HepG2 (cell line): ENCODE results near the gene TLK2. TPM values are rescaled to one million over a fixed set of nuclear protein-coding genes. Genes with fewer than 3 reads are reported as not detected.

ENCODE experiments used
- AKAP8 ChIP-seq: sonication (generic); formaldehyde crosslinking; IDR thresholded peaks from 2 replicates; pipeline ENCODE4 v1.5.1; 2020; ENCODE audit warnings: mild to moderate bottlenecking, missing genetic modification reagents
- CBFB ChIP-seq: sonication (generic); formaldehyde crosslinking; IDR thresholded peaks from 2 replicates; pipeline ENCODE4 v1.4.0; 2020; ENCODE audit warnings: missing genetic modification reagents
- FOXP1 ChIP-seq, 2 experiments: fragments of 450-650 bp in 1 of 2; IDR thresholded peaks; 2 replicates each; pipeline ENCODE4 v1.6.1; 2017 to 2018; ENCODE audit warnings: antibody characterized with exemption in 1 of 2
- GATAD2A ChIP-seq: IDR thresholded peaks from 2 replicates; pipeline ENCODE4 v1.6.1; 2016
- GPN1 ChIP-seq: sonication (generic); formaldehyde crosslinking; IDR thresholded peaks from 2 replicates; pipeline ENCODE4 v1.5.1; 2020; ENCODE audit warnings: missing genetic modification reagents, borderline replicate concordance
- MTF2 ChIP-seq: sonication (generic); formaldehyde crosslinking; IDR thresholded peaks from 2 replicates; pipeline ENCODE4 v1.5.0; 2020; ENCODE audit warnings: missing genetic modification reagents, borderline replicate concordance
- NCOR1 ChIP-seq: fragments of 200-600 bp; sonication (generic); IDR thresholded peaks from 2 replicates; pipeline ENCODE4 v1.7.0; 2017; ENCODE audit warnings: antibody characterized with exemption, low read length, borderline replicate concordance
- NFYC ChIP-seq: IDR thresholded peaks from 2 replicates; pipeline ENCODE4 v1.6.1; 2016; ENCODE audit warnings: missing genetic modification reagents, missing compliant biosample characterization
- PHF21A ChIP-seq: sonication (generic); formaldehyde crosslinking; IDR thresholded peaks from 2 replicates; pipeline ENCODE4 v1.5.0; 2020; ENCODE audit warnings: mild to moderate bottlenecking, missing genetic modification reagents
- SMARCE1 ChIP-seq: fragments of 450-650 bp; IDR thresholded peaks from 2 replicates; pipeline ENCODE4 v1.6.1; 2017; ENCODE audit warnings: borderline replicate concordance
- SOX5 ChIP-seq: IDR thresholded peaks from 2 replicates; pipeline ENCODE4 v1.6.1; 2016; ENCODE audit warnings: borderline replicate concordance
- SP5 ChIP-seq: IDR thresholded peaks from 2 replicates; pipeline ENCODE4 v1.6.1; 2016; ENCODE audit warnings: low read depth, borderline replicate concordance
- SRF ChIP-seq: IDR thresholded peaks from 2 replicates; pipeline ENCODE4 v1.6.1; 2011; ENCODE audit warnings: mild to moderate bottlenecking, low read depth, low read length, moderate library complexity
- SRY ChIP-seq: sonication (generic); formaldehyde crosslinking; IDR thresholded peaks from 2 replicates; pipeline ENCODE4 v1.8.0; 2022; ENCODE audit warnings: mild to moderate bottlenecking, missing genetic modification reagents
- YEATS2 ChIP-seq: sonication (generic); formaldehyde crosslinking; IDR thresholded peaks from 2 replicates; pipeline ENCODE4 v1.4.0; 2020; ENCODE audit warnings: missing genetic modification reagents, borderline replicate concordance
- ZNF224 ChIP-seq: sonication (generic); formaldehyde crosslinking; IDR thresholded peaks from 2 replicates; pipeline ENCODE4 v1.5.0; 2020; ENCODE audit warnings: mild to moderate bottlenecking, missing genetic modification reagents
- ZNF546 ChIP-seq: sonication (generic); formaldehyde crosslinking; conservative IDR thresholded peaks from 2 replicates; pipeline ENCODE4 v1.8.1; 2023; ENCODE audit warnings: mild to moderate bottlenecking, missing genetic modification reagents
- ZNF572 ChIP-seq: sonication (generic); formaldehyde crosslinking; IDR thresholded peaks from 2 replicates; pipeline ENCODE4 v1.5.1; 2020; ENCODE audit warnings: mild to moderate bottlenecking, missing genetic modification reagents
- ZNF644 ChIP-seq: IDR thresholded peaks from 2 replicates; pipeline ENCODE4 v1.6.1; 2016; ENCODE audit warnings: low read depth
- ZNF704 ChIP-seq: sonication (generic); formaldehyde crosslinking; IDR thresholded peaks from 2 replicates; pipeline ENCODE4 v1.8.1; 2023; ENCODE audit warnings: mild to moderate bottlenecking, inconsistent platforms, moderate library complexity, missing genetic modification reagents, borderline replicate concordance
- ZNF75D ChIP-seq: sonication (generic); formaldehyde crosslinking; IDR thresholded peaks from 2 replicates; pipeline ENCODE4 v1.8.1; 2023; ENCODE audit warnings: missing genetic modification reagents, mild to moderate bottlenecking, borderline replicate concordance
- ZNF800 ChIP-seq: sonication (generic); formaldehyde crosslinking; IDR thresholded peaks from 2 replicates; pipeline ENCODE4 v1.4.0; 2020; ENCODE audit warnings: missing genetic modification reagents
- ZNF883 ChIP-seq: sonication (generic); formaldehyde crosslinking; IDR thresholded peaks from 2 replicates; pipeline ENCODE4 v1.5.1; 2020; ENCODE audit warnings: mild to moderate bottlenecking, missing genetic modification reagents; ENCODE audit errors: not compliant biosample characterization
- polyA plus RNA-seq, 8 experiments: library from polyadenylated mRNA; depleted of rRNA in 3 of 8; stranded (reverse) in 7 of 8; unstranded in 1 of 8; fragments of >200 nt; fragmentation: Illumina TruSeq in 4 of 8; extraction: Trizol in 4 of 8; gene quantifications; 2 replicates each; pipeline versions ENCODE4 v1.2.1 to v1.2.3, GENCODE V29; 2011 to 2016; ENCODE audit warnings: low read depth in 4 of 8, missing spikeins in 1 of 8, mixed read lengths in 1 of 8; ENCODE audit not compliant: insufficient read depth in 1 of 8
- total RNA-seq, 5 experiments: library from RNA; depleted of rRNA; stranded (reverse); fragments of >200 nt; fragmentation: Illumina TruSeq; extraction: Trizol; gene quantifications; 2 replicates each; pipeline ENCODE4 v1.2.3, GENCODE V29; 2016; ENCODE audit warnings: low read depth in 1 of 5

Gene TLK2
- total and polyA plus RNA-seq, 2 of the 13 experiments (the other 11 are each of a cell fraction or from before 2014, with no cell fraction given), result 58.7 to 60.8 TPM

GRCh38 chr17:62616993-62617893 is 138.6 kb downstream of the TLK2 start (continued):
- peak; percentile 74; the same call in 1 of the 2 replicates for TF ChIP-seq SOX5 (CRISPR knock-in tag)
- peak; percentile 25 for TF ChIP-seq ZNF883
- no peak for TF ChIP-seq NCOR1
- TF ChIP-seq SMARCE1, result no peak
- no peak for TF ChIP-seq YEATS2 (CRISPR knock-in tag)
- peak; percentile 87 for TF ChIP-seq AKAP8
- peak; percentile 79 for TF ChIP-seq PHF21A (CRISPR knock-in tag)
- TF ChIP-seq CBFB (CRISPR knock-in tag), result no peak
- TF ChIP-seq ZNF572 (CRISPR knock-in tag), result no peak
- TF ChIP-seq NFYC (CRISPR knock-in tag), result no peak
- TF ChIP-seq SRF, result no peak
- TF ChIP-seq GATAD2A (CRISPR knock-in tag), result peak; percentile 76
- no peak for TF ChIP-seq ZNF546 (CRISPR knock-in tag)
- TF ChIP-seq ZNF75D (CRISPR knock-in tag), result no peak
- no peak for TF ChIP-seq SRY (CRISPR knock-in tag)
- TF ChIP-seq ZNF644 (CRISPR knock-in tag), result peak; percentile 60
- no peak; the same call in 1 of the 2 replicates for TF ChIP-seq ZNF224 (CRISPR knock-in tag)
- peak; percentile 61; the same call in 1 of the 2 replicates for TF ChIP-seq ZNF704 (CRISPR knock-in tag)
- TF ChIP-seq FOXP1 (IDR thresholded peaks at IDR 0.05), result peak; percentile 46; the same call in 1 of the 2 replicates
- peak; percentile 20; the same call in 1 of the 2 replicates for TF ChIP-seq FOXP1 (CRISPR knock-in tag; IDR thresholded peaks at IDR 0.05)
- peak; percentile 51; the same call in 1 of the 2 replicates for TF ChIP-seq ZNF800
- TF ChIP-seq MTF2 (CRISPR knock-in tag), result no peak
- peak; percentile 47; the same call in 1 of the 2 replicates for TF ChIP-seq SP5 (CRISPR knock-in tag)
- no peak for TF ChIP-seq GPN1 (CRISPR knock-in tag)
